Fibroblast of the aortic adventitia (primary cell): ENCODE results near the gene TSHZ2. TPM values are rescaled to one million over a fixed set of nuclear protein-coding genes. Genes with fewer than 3 reads are reported as not detected.
A peak's percentile ranks its signal among the peaks of the same experiment; 100 is the strongest.
"Not testable (repeated sequence)": the region's sequence is repeated elsewhere in the genome, so short reads cannot be mapped to it uniquely, and the experiment has no call there.

Experiments
- DNase-seq: peaks from one replicate; pipeline ENCODE4 v3.0.0-alpha.2; 2010; ENCODE audit warnings: low read depth
- H3K4me3 ChIP-seq: 2 replicates; pipeline ENCODE4 v1.5.1; 2011; ENCODE audit warnings: low read depth, mild to moderate bottlenecking, control low read depth, low read length, moderate library complexity
- total RNA-seq: library from RNA; depleted of rRNA; stranded (reverse); fragments of >200 nt; gene quantifications from 2 replicates; pipeline ENCODE4 v1.2.3, GENCODE V29; 2012; ENCODE audit warnings: low replicate concordance
- TF ChIP-seq, protein P1 (sequence below): IDR thresholded peaks from 2 replicates; pipeline ENCODE4 v1.5.1; 2011; ENCODE audit warnings: mild to moderate bottlenecking, low read length, control low read depth, inconsistent platforms; ENCODE audit not compliant: insufficient read depth

The TSHZ2 gene
- total RNA-seq, 1 donor, result 6.9 TPM

DNA sequence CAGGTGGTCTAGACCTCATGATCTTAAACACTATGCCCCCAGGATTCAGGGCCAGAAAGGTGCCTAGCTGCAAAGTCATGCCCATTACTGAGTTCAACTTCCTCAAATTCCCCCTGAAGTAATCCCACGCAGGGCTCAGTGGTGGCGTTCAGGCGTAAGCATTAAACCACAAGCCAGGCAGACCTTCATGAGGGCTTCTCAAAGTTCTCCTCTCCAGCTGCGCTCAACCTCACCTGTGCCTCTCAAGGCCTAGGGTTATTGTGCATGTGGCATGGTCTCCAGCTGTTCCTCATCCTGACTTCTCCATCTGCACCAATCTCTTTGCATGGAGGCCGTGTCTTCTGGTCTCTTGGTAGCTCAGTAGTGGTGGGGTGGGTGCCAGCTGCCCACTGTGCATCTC, 113.6 kb downstream of the TSHZ2 start:
- no peak for DNase-seq
- TF ChIP-seq, protein P1, sequence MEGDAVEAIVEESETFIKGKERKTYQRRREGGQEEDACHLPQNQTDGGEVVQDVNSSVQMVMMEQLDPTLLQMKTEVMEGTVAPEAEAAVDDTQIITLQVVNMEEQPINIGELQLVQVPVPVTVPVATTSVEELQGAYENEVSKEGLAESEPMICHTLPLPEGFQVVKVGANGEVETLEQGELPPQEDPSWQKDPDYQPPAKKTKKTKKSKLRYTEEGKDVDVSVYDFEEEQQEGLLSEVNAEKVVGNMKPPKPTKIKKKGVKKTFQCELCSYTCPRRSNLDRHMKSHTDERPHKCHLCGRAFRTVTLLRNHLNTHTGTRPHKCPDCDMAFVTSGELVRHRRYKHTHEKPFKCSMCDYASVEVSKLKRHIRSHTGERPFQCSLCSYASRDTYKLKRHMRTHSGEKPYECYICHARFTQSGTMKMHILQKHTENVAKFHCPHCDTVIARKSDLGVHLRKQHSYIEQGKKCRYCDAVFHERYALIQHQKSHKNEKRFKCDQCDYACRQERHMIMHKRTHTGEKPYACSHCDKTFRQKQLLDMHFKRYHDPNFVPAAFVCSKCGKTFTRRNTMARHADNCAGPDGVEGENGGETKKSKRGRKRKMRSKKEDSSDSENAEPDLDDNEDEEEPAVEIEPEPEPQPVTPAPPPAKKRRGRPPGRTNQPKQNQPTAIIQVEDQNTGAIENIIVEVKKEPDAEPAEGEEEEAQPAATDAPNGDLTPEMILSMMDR, result no peak

DNA sequence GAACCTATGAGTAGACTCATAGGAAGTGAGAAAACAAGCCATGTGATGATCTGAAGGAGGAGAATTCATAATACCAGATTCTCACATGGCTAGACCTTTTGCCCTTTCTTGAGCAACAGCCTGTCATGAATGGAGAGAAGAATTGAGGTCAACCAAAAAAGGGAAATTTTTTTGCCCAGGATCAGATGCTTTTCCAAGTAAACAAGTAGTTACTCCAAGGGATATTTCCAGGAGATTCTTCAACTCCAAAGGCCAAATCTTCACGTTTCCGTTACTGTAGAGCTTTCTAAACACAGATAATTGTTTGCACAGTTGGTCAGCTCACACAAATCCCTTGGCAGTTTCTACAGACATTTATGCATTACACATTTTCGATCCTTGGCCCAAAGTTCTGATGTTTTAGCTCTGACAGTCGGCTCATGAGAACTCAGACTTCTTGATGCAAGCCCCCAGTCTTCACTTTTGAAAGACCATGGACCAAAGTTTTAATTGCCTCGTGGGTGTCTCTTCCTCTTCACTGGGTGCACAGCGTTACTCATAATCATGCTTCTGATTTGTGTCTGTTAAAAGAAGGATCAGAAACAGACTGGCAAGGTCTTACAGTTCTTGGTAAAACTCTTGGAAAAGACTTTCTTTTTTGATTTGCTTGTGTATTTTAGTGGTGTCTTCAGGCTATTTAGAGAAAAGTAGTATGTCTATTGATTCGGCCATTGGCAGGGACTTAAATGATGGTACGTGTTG, 115.0 kb downstream of the TSHZ2 start:
- TF ChIP-seq, protein P1, result no peak
- peak; percentile 4 for DNase-seq
- no peak overlapping the region for H3K4me3 ChIP-seq

More for the DNA sequence above, 113.6 kb downstream of the TSHZ2 start:
- H3K4me3 ChIP-seq, result no peak overlapping the region

DNA sequence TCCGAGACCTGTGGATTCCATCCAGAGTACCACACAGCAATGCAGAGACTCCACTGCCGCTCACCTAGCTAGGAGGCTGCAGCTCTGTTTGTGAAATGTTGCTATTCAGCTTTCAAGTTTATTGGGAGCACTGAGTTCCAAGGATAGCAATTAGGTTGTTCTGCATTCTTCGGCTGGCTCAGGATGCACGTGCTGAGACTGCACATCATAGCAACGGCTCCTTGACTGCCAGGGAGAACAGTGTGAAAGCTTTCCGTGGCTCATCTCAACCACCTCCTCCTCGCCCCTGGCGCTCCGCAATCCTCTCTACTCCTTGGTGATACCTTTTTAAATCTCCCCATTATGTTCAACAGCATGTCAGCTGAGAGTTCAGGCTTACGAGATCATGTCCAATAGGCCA, 116.6 kb downstream of the TSHZ2 start:
- TF ChIP-seq, protein P1, result no peak
- DNase-seq, result no peak
- H3K4me3 ChIP-seq, result no peak overlapping the region

DNA sequence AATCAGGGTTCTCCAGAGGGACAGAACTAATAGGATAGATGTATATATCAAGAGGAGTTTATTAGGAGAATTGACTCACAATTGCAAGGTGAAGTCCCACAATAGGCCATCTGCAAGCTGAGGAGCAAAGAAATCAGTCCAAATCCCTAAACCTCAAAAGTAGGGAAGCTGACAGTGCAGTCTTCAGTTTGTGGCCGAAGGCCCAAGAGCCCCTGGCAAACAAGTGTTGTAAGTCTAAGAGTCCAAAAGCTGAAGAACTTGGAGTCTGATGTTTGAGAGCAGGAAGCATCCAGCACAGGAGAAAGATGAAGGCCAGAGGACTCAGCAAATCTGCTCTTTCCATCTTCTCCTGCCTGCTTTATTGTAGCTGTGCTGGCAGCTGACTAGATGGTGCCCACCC, 117.7 kb downstream of the TSHZ2 start:
- H3K4me3 ChIP-seq, DNase-seq: not testable (repeated sequence)

DNA sequence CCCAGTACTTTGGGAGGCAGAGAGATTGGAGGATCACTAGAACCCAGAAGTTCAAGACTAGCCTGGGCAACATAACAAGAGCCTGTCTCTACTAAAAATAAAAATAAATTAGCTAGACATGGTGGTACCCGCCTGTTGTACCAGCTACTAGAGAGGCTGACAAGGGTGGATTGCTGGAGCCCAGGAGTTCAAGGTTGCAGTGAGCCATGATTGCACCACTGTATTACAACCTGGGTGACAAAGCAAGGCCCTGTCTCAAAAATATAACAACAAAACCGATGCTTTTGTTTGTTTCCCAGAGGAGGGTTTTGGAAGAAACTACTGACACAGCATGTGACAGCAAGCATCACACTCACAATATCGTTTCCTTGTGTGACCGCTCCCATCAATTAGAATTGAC, 119.6 kb downstream of the TSHZ2 start:
- H3K4me3 ChIP-seq, result no peak overlapping the region
- no peak for DNase-seq
- TF ChIP-seq, protein P1, result no peak

DNA sequence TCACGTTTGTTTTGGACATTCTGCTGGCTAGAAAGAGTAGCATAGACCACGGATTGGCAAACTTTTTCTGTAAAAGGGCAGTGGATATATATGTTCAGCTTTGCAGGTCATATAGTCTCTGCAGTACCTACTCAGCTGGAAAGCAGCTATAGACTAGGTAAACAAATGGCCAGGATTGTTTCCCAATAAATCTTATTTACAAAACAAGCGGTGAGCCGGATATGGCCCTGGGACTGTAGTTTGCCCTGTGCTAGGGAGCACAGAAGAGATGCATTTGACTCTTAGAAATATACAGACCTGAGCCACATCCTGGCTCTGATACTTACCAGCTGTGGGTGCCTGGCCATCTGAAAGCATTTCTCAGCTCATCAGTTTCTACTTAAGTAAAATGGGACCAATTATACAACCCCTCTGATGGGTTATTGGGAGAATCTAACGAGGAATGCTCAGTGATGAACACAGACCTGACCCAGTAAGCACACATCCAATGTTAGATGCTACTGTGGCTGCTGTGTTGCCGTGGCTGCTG, 120.7 kb downstream of the TSHZ2 start:
- TF ChIP-seq, protein P1, result no peak
- no peak overlapping the region for H3K4me3 ChIP-seq
- no peak for DNase-seq

DNA sequence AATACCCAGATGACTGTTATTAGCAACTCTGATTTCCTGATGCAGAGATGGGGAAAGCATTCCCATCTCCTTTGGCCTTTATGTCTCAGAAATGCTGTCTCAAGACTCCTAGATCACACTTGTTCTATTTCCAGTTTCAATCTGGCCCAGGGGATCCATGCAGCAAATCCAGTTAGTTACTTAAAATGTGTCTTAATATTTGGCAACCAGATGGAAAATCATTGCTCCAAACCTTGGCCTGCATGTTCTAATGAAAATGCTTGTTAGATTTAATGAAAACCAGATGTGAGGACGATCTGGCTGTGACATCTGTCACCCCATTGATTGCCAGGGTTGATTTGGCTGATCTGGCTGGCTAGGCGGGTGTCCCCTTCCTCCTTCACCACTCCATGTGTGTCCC, 125.2 kb downstream of the TSHZ2 start:
- no peak for DNase-seq
- TF ChIP-seq, protein P1, result no peak
- H3K4me3 ChIP-seq, result no peak overlapping the region
